Neural progenitor cell (in vitro differentiated cells): ENCODE measurements around the gene SLC19A2.
"Not testable (repeated sequence)": the region's sequence is repeated elsewhere in the genome, so short reads cannot be mapped to it uniquely, and the experiment has no call there.

Experiments used
- CTCF ChIP-seq: fragments of 200-600 bp; sonication (generic); IDR thresholded peaks from 2 replicates; pipeline ENCODE4 v1.5.1; 2017; ENCODE audit warnings: antibody characterized with exemption, mild to moderate bottlenecking
- EZH2 ChIP-seq: fragments of 200-600 bp; sonication (generic); IDR thresholded peaks from 2 replicates; pipeline ENCODE4 v1.6.1; 2017; ENCODE audit warnings: antibody characterized with exemption, mild to moderate bottlenecking, moderate library complexity
- EZH2phosphoT487 ChIP-seq: fragments of 200-600 bp; sonication (generic); IDR thresholded peaks from 2 replicates; pipeline ENCODE4 v1.6.1; 2017; ENCODE audit warnings: antibody characterized with exemption

DNA sequence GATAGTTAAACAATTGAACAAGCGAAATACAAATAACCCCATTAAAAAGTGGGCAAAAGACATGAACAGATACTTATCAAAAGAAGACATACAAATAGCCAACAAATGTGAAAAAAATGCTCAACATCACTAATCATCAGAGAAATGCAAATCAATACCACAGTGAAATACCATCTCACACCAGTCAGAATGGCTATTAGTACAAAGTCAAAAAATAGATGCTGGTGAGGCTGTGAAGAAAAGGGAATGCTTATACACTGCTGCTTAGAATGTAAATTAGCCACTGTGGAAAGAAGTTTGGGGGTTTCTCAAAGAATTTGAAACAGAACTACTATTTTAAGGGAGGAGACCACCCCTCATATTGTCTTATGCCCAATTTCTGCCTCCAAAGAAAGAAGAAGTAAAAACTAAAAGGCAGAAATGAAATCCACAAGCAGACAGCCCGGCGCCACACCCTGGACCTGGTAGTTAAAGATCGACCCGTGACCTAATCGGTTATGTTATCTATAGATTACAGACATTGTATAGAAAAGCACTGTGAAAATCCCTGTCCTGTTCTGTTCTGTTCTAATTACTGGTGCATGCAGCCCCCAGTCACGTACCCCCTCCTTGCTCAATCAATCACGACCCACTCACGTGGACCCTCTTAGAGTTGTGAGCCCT lies 47.9 kb upstream of the SLC19A2 start:
- TF ChIP-seq CTCF, EZH2, EZH2phosphoT487: not testable (repeated sequence)
